Endometrial microvascular endothelial cells (primary cell): Measurements from ENCODE around the gene PRSS22. TPM values are rescaled to one million over a fixed set of nuclear protein-coding genes. Genes with fewer than 3 reads are reported as not detected.
"Not testable (repeated sequence)": the region's sequence is repeated elsewhere in the genome, so short reads cannot be mapped to it uniquely, and the experiment has no call there.

ENCODE experiments used
- in situ Hi-C: cut with HindIII; loops from 2 replicates; pipeline ENCODE4 v1.10.0; 2017; ENCODE audit warnings: low sequenced_read_pairs, low pct_unique_long_range_greater_than_20kb; ENCODE audit errors: inconsistent ontology term
- total RNA-seq: library from RNA; depleted of rRNA; stranded (reverse); fragments of >200 nt; gene quantifications from one replicate; pipeline ENCODE4 v1.2.3, GENCODE V29; 2015; ENCODE audit errors: inconsistent ontology term

PRSS22 gene, protein sequence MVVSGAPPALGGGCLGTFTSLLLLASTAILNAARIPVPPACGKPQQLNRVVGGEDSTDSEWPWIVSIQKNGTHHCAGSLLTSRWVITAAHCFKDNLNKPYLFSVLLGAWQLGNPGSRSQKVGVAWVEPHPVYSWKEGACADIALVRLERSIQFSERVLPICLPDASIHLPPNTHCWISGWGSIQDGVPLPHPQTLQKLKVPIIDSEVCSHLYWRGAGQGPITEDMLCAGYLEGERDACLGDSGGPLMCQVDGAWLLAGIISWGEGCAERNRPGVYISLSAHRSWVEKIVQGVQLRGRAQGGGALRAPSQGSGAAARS
- not detected for total RNA-seq

GRCh38 chr16:2857451-2858244 lies at the start of gene PRSS22:
PRSS22 (minus strand) TSS chr16:2858170; CDS start chr16:2858104, 66 bp downstream.
- in situ Hi-C loops, result no loop called here

DNA sequence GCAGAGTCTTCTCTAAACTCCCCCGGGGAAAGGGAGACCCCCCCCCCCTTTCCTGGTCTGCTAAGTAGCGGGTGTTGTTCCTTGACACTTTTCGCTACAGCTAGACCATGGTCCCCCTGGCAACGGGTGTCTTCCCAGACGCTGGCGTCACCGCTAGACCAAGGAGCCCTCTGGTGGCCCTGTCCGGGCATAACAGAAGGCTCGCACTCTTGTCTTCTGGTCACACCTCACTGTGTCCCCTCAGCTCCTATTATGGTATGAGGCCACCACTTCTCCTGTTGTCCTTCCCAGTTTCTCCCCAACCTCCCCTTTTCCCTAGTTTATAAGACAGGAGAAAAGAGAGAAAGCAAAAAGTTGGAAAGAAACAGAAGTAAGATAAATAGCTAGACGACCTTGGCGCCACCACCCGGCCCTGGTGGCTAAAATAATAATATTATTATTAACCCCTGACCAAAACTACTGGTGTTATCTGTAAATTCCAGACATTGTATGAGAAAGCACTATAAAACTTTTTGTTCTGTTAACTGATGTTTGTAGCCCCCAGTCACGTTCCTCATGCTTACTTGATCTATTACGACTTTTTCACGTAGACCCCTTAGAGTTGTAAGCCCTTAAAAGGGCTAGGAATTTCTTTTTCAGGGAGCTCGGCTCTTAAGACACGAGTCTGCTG lies 49.2 kb upstream of the PRSS22 start:
- in situ Hi-C loops, result not testable (repeated sequence)

DNA sequence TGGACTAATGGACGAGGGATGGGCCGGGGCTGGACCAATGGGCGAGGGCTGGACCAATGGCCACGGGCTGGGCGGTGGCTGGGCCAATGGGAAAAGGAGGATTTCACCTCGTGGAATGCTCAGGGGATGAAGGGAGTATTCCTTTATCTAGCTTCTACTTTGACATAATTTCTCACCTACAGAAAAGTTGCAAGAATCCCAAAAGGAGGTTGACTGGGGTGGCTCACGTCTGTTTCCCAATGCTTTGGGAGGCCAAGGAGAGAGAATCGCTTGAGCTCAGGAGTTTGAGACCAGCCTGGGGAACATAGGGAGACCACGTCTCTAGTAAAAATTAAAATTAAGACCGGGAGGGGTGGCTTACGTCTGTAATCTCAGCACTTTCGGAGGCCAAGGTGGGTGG lies 48.0 kb upstream of the PRSS22 start:
- in situ Hi-C loops, result no loop called here

DNA sequence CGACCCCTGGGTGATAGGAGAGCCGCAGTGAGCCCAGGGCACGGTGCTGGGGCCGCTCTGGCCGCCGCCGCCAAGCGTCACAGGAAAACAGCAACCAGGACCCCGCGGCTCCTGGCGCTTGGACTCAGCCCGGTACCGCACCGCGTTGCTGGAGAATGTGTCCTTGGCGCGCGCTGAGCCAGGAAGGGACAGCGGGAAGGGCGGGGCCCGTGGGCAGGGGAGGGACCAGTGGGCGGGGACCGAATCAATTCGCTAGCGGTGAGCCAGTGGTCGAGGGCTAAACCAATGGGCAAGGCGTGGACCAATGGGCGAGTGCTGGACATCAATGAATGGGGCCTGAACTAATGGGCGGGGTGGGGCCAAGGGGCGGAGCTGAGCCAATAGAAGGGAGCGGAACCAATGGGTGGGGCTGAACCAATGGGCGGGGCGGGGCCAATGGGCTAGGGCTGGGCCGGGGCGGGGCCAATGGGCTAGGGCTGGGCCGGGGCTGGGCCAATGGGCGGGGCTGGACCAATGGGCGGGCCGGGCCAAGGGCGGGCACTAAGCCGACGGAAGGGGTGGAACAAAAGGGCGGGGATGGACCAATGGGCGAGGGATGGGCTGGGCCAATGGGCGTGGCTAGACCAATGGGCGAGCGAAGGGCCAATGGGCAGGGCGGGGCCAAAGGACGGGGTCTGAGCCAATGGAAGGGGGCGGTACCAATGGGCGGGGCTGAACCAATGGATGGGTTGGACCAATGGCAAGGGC lies 47.4 kb upstream of the PRSS22 start:
- in situ Hi-C loops, result no loop called here

- in situ Hi-C loops, result no loop called here
Measured at GRCh38 chr16:2904922-2905240, 46.9 kb upstream of the PRSS22 start.

DNA sequence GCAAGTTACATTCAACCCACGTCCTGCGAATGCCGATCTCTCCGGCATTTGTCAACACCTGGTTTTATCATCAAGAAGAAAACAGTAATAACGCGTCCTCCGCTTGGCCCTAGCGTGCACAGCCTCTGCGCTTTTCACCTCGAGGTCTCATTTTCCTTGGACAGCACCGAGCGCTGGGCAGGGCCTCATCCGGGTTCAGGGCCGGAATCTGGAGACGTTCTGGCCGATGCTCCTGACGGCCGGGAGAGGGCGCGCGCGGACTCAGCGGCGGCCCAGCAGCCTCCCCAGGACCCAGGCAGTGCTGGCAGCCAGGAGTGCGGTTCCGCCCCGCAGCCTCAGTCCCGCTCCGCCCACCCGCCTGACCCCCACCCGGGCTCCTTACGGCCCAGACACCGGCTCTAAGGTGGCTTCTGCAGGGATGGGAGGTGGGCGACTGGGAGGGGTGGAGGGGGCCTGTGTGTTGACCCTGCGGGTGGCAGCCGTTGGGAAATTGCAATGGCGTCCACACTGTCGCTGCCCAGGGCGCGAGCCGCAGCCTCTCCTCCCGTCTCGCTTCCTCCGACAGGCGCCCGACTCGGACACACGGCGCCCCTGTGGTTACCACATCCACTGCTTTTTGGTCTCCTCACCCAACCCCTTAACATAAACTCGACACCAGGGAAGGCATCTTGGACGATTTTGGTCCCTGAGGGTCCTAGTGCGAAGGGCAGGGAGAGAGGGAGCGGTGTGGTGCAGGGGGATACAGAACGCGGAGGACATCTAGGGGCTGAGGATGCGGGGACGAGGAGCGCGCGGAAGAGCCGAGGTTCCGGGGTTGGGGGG lies 46.3 kb upstream of the PRSS22 start:
- in situ Hi-C loops, result no loop called here

DNA sequence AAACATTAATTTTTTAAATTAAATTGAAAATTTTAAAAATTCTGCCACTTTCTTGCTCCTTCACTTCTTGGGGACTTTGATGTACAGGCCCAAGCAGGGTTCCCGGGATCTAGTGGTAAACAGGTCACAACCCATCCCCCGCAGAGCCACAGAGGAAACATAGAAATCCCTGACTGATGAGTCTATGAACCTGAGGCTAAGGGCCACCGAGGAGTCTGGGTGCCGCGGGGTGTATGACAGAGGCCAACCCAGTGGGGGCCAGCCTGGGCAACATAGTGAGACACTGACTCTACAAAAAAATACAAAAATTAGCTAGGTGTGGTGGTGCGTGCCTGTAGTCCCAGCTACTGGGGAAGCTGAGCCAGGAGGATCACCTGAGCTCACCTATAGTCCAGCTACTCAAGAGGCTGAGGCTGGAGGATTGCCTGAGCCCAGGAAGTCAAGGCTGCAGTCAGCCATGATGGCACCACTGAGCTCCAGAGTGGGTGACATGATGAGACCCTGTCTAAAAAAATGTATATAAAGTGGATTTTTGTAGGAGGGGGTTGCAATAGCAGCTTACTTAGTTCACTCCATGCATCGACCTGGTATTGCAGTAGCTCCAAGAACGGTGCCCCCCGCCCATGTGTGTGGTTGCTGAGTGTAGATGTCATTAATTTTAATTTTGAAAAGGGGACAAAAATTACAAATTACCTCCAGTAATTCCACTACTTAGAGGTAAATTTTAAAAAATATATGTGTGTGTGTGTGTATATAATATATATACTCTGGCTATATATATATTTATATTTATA lies 44.6 kb upstream of the PRSS22 start:
- in situ Hi-C loops, result no loop called here

GRCh38 chr16:2900526-2901075 lies 42.6 kb upstream of the PRSS22 start:
- in situ Hi-C loops, result no loop called here

DNA sequence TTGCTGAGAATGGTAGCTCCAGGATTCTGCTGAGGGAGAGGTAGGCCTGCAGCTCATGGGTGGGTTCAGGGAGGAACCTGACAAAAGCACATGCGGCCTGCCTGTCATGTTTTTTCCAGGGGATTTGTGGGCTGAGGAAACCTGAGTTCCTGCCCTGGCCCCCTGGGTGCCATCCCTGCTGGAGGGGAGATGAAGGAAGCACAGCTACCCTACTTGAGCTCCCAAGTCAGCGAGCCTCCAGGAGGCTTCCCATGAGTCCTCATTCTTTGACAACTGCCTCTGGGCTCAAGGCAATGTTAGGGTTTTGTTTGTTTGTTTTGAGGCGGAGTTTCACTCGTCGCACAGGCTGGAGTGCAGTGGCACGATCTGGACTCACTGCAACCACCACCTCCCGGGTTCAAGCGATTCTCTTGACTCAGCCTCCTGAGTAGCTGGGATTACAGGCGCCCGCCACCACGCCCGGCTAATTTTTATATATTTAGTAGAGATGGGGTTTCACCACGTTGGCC lies 41.6 kb upstream of the PRSS22 start:
- in situ Hi-C loops, result no loop called here

DNA sequence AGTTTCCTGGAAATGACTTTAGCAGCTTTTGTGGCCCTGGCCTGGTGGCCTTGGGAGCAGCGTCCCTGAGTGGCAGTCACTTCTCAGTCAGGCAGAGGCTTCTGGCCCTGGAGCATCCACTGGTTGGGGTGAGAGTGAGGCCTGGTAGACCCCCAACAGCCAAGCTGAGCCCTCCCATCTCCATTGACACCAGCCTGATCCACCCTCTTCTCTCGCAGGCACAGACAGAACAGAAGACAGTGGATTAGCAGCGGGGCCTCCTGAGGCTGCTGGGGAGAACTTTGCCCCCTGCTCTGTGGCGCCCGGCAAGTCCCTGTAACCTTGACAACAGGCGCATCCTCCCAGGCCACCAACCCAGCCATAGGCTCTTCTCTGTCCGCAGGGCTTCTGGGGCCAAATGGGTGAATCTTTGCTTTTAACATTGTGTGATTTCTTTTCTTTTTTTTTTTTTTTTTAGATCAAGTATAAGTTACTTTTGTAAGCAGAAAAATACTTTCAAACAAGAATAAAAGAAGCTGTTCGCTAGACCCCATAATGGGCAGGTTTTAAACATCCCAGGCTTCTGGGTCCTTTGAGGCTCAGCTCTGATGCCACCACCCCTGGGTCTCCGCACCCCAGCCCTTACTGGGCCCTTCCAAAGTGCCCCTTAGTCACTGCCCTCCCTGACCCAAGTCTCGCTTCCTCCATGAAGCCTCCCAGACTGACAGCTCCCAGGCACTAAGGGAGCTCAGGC lies 41.0 kb upstream of the PRSS22 start:
- in situ Hi-C loops, result no loop called here

DNA sequence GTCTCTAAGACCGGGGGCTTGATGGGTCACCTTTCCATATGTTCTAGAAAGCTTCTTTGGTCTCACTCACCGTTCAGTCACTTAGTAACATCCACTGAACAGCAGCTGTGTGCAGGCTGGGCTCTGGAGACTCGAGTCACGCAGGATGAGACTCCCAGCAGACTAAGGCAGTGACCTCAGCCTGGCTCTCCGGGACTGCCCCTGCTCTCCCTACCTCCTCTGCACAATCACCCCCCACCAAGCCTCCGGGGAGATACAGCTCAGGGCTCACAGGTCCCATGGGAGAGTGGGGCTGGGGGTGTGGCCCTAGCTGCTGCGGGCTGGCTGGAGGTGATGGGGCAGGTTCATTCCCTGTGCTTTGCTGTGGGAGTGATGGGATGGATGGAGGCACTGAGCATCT lies 39.1 kb upstream of the PRSS22 start:
- in situ Hi-C loops, result no loop called here

DNA sequence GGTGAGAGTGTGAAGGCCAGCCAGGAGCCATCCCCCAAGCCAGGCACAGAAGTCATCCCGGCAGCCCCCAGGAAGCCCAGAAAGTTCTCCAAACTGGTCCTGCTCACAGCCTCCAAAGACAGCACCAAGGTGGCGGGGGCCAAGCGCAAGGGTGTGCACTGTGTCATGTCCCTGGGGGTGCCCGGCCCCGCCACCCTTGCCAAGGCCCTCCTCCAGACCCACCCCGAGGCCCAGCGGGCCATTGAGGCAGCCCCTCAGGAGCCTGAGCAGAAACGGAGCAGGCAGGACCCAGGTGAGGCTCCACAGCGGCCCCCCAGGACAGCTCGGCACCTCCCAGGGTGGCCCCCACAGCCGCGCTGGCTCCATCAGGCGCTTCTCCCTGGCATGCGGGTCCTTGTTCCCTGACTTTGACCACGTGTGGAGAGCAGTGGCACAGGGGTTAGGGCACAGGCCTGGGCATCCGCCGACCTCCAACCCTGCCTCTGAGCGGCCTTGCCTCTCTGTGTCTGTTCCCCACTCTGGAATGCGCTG lies 38.6 kb upstream of the PRSS22 start:
- in situ Hi-C loops, result no loop called here

DNA sequence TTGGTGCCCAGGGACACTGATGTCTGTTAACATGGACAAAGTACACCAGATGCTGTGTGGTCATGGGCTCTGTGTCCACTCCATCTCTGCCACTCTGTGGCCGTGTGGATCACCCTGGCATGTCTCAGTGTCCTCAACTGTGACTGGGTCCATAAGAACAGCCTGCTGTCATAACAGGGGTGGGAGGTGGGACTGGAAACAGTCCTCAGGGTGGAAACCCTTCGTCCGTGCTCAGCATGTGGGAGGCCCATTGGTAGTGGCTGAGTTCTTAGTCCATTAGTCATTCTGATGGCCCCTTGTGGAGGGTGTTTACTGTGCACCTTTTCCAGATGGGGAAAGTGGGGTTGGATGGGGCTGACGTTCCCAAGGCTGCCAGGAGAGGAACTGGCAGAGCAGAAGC lies 37.8 kb upstream of the PRSS22 start:
- in situ Hi-C loops, result no loop called here

DNA sequence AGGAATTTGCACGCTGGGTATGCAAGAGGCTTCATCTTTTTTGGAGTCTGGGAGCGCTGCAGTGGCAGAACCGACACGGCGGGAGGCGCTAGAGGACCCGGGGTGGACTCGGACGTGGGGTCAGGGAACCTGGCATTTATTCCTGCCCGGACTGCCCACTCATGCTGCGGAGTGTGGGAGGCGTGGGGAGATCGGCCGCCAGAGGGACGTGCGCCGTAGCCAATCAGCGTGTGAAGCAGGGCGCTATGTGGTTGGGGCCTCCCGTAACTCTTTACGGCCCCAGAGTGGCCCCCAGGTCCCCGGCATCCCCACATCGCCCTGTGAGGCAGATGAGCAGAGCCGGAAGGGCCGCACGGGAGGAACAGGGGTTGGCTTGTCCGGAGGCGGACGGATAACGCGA lies 36.3 kb upstream of the PRSS22 start:
- in situ Hi-C loops, result no loop called here

DNA sequence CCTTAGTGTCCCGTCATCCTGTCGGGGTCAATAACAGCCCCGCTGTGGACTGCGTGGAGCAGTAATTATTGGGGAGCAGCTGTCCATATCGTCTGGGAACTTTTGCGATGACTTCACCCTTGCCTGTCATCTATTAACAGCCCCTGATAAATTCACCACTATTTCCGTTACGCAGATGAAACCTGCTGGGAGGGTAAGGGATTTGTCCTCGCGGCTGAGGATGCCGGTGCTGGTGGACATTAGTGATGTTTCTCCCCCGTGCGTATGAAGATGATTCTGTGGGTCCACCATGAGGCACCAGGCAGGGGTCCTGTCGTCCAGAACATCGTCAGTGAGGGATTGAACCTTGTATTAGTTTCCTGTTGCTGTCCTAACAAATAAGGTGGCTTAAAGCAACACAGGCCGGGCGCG lies 26.1 kb upstream of the PRSS22 start:
- in situ Hi-C loops, result no loop called here

DNA sequence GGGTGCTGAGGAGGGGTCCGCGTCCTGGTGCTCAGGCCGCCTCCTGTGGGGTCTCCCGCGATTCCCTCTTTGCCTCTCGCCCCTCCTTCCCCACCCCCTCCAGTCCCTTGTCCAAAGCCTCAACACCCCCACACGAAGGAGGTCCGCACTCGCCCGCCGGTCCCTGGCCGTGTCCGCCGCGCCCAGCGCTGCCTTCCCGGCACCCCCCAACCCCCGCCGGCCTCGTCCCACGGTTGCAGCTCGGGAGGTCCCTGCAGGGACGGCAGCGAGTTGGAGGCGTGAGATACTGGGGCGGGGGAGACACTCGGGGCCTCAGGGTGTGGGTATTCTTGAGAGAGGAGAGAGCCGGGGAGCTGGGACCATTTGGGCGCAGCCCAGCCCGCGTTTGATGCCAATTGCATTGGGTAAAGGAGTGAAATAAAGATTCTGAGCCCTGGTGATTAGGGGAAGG lies 25.5 kb upstream of the PRSS22 start:
- in situ Hi-C loops, result no loop called here
